Measurements from ENCODE around the gene AZU1.

DNA sequence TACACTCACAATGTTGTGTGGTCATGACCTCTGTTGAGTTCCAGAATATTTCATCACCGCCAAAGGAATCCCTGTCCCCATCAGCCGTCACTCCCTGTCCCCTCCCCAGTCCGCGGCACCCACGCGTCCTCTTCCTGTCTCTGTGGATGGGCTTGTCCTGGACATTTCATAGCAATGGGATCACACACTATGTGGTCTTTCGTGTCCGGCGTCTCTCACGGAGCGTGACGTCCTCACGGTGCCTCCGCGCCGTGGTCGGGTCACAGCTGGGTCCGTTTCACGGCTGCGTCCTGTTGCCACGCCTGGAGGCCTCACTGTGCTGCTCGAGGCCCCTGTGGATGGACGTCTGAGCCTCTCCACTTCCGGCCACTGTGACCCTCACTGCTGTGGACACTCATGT is 6.6 kb downstream of the AZU1 start:
- no peak for TF ChIP-seq POLR2A (IDR thresholded peaks at IDR 0.05; ENCODE audit: low read depth, low read length)
- TF ChIP-seq TAF1 (IDR thresholded peaks at IDR 0.05; ENCODE audit: low read depth, low read length), result no peak
- no peak for TF ChIP-seq POLR2AphosphoS5 (IDR thresholded peaks at IDR 0.05; ENCODE audit: low read depth, low read length)
- no peak for TF ChIP-seq SPI1 (IDR thresholded peaks at IDR 0.05; ENCODE audit: low read depth, low read length)
